ENCODE results near the gene TLCD5. TPM values are rescaled to one million over a fixed set of nuclear protein-coding genes. Genes with fewer than 3 reads are reported as not detected.

Gene TLCD5
- total RNA-seq = 10 to 100 TPM; 14.1 to 15.6 TPM
- long read RNA-seq, full-length matches to known transcripts = 24 of 30 reads
- long read RNA-seq, partial matches to known transcripts = 3 of 30 reads
- long read RNA-seq, other reads (novel, unspliced or antisense) = 3 of 30 reads

DNA sequence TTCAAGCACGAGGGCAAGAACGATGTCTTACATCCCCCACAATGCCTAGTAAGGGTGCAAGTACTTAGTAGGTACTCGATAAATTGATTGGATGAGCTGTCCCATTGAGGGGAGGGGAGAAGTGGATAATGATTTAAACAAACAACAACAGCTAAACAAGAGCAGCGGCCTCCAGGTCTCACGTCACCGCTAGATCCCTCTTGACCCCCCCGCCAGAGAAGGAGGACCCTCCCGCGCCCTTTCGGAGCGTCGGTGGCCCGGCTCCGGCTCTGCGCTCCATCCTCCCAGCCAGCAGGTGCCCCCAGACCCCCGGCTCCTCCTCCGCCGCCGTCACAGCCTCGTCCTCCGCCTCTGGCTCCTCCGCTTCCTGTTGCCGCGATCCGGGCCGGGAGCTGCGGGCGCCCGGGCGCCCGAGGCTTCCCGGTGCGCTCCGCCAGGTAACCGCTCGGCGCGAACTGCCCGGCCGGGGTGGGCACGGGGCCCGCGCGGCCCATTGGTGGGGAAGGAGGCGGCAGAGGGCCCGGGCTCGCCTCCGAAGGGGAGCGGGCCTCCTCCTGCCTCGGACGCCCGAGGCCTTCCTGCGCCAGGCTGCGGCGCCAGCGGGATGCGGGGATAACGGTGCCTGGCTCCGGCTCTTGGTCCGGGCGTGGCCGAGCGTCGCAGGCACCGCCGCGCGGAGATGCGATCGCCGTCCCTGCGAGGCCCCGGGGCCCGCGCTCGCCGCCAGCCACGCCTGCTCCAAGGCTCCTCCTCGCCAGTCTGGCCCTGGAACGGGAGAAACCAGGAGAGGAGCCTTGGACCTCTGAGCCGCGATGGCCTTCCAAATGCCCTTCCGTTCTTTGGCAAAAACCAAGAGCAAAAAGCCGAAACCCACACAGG is at the start of gene TLCD5:
Gene TLCD5, plus strand, starts transcription at position 368 of the 879 bp plus-strand sequence. CDS start 2,143 bp downstream, outside the sequence.
- peak; percentile 85 to 90 for ATAC-seq
- intact Hi-C loops (cut with DNase I) = no loop called here
- peak; percentile 80 for DNase-seq

DNA sequence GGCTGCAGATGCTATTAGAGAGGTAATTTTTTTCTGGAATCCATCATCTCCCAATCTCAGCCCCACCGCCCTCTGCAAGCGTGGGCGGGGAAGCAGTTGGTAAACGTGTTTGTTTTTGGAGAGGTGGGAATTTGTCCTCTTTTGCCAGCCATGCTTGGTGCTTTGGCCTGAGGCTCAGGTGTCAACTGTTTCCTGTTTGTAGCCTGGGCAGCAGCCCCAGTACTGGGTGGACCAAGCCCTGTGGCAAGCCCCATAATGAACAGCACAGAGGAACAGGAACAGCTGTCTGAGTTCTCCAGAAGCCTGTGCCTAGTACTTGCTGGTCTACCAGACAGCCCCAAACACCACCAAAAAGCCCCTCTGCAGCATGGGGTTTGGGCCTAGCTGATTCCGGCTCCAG is 45.6 kb upstream of the TLCD5 start:
- intact Hi-C loops (cut with DNase I) = no loop called here

DNA sequence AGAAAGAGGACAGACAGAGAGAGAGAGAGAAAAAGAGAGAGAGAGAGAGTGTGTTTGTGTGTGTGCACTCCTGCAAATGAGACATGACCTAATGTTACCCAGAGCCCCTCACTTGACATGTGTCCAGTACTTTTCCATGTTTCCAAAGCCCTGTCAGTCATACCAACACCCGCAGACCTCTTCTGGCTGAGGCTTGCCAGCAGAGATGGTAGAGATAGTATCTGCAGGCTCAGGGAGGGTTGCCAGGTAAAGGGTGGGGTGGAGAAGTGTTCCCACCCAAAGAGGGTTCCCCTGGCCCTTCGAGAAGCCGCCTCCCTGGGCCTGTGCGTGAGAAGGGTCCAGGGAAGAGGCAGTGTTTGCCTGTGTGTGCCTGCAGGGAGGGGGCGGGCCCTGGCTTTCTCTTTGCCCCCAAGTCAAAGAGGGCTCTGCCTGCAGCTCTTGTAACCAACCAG is 44.5 kb upstream of the TLCD5 start:
- intact Hi-C loops (cut with DNase I) = no loop called here
- ATAC-seq (peak; percentile 75 to 76), DNase-seq (no peak)

More for the DNA sequence above, 45.6 kb upstream of the TLCD5 start:
- DNase-seq = no peak
- no peak for ATAC-seq

DNA sequence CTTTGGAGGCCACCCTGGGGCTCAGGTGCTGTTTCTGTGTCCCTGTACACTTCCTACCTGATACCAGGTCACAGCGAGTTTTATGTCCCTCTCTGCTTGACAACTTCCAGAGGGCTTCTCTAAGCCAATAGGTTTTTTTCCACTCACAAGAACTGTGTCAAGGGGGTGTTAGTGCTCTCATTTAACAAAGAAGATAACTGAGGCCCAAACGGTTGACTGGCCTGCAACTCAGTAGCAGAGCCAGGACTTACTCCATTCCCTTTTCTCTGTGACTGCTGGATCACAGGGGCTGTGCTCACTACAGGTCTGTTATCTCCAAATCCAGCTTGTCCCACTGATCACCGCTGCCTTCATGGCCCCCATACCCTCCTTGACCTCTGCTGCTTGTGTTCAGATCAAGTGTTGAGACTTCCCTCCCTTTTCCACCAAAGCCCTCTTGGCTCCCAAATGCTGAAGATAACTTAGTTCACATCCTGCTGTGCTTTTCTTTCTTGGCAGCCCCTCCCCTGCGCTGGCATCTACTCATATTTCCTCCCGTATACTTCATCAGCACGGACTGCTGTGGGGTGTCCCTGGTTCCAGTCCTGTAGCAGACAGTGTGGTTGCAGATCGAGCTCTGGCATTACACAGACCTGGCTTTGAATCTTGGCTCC is 43.8 kb upstream of the TLCD5 start:
- peak; percentile 45 for DNase-seq
- ATAC-seq = peak; percentile 58 to 70
- intact Hi-C loops (cut with DNase I) = no loop called here

- intact Hi-C loops (cut with DNase I) = no loop called here
- no peak for DNase-seq
- ATAC-seq = no peak
Measured at GRCh38 chr11:120283124-120283523, 42.0 kb upstream of the TLCD5 start.

- DNase-seq = no peak
- intact Hi-C loops (cut with DNase I) = no loop called here
- ATAC-seq = no peak
Measured at GRCh38 chr11:120284272-120284671, 40.8 kb upstream of the TLCD5 start.

- DNase-seq (no peak), ATAC-seq (no peak)
- intact Hi-C loops (cut with DNase I) = no loop called here
Measured at GRCh38 chr11:120285256-120285655, 39.8 kb upstream of the TLCD5 start.

DNA sequence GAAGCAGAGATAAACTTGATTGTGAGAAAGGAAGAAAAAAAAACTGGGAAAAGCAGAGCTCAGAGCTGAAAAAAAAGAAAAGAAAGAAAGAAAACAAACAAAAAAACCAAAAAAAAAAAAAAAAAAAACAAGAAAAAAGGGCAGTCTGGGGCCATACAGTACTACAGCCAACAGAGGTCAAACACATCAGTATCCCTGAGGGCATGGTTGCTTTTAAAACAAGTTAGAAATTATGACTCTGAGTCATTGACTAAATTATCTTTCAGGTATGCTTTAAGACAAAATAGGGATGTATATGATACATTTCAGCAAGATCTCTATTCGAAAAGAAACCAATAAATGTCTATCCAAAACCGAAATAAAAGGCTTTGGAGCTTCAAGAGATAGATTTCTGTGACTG is 37.1 kb upstream of the TLCD5 start:
- DNase-seq (no peak), ATAC-seq (no peak)
- intact Hi-C loops (cut with DNase I) = no loop called here

- intact Hi-C loops (cut with DNase I) = no loop called here
- DNase-seq (no peak), ATAC-seq (no peak)
Measured at GRCh38 chr11:120289426-120289825, 35.7 kb upstream of the TLCD5 start.

DNA sequence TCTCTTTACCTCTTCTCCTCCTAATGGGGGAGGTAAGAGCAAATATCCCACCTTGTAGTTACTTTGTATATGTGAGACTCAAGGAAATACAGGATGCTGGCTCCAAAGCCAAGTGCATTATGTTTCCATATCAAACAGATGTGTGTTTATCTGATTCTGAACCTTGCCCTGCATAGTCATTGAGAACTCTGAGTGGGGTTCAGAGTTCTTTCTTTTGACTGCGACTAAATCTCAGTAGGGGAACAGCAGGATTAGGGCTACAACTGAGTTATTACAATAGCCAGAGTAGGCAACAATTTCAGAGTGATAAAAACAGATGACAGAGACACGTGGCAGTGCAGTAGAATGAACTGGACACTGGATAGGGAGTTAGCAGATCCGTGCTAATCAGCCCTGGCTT is 34.1 kb upstream of the TLCD5 start:
- no peak for DNase-seq
- no peak for ATAC-seq
- intact Hi-C loops (cut with DNase I) = no loop called here

DNA sequence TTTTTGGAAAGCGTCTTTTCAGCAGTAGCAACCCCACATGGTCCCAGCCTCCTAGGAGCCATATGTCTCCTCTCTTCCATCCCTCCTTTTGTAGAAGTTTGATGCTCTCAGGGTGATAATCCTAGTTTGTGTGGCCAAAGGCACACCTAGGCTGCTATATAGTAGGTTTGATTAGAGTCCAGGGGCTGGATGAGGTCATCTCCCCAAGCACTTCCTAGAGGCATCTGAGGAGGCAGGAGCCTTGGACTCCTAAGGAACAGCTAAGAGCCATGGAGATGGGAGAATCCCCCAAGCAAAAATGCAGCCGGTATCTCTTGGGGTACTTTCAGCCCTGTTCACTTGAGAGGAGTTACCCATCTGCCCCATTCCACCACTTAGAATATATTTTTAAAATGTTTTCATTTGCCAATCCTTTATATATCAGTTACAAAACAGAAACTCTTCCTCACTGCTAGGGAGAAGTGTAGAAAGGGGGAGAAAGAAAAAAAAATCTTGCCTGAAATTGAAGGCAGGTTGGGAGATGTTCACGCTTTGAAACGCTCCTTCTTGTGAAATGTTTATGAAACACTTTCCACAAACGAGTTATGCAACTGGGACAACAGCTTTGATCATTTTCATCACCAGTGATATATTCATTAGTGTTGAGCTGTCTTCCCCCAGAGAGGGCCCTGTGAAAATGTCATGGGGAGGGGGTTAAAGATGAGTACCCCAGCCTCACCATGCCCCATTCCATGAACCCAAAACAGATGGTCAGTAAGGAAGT is 31.9 kb upstream of the TLCD5 start:
- DNase-seq = no peak

DNA sequence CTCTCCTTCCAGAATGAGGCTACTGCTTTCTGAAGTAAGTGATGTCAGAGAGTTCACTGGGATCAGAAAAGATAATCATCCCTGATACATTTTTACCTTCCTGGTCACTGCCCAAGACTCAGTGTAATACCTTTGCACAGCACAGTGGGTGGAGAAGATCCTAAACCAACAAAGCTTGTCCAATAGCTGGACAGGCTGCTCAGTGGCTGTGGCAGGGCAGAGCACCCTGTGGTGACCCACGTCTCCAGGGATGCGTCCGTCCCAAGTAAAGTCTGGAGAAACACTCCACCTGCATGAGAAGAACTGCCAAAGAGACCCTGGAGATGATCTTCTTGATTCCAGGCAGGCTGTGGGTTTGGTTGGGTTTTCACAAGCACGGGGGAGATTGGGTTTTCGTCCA is 31.0 kb upstream of the TLCD5 start:
- DNase-seq (no peak), ATAC-seq (no peak)
- intact Hi-C loops (cut with DNase I) = no loop called here

More for the DNA sequence above, 31.9 kb upstream of the TLCD5 start:
- no peak for ATAC-seq
- intact Hi-C loops (cut with DNase I) = no loop called here

DNA sequence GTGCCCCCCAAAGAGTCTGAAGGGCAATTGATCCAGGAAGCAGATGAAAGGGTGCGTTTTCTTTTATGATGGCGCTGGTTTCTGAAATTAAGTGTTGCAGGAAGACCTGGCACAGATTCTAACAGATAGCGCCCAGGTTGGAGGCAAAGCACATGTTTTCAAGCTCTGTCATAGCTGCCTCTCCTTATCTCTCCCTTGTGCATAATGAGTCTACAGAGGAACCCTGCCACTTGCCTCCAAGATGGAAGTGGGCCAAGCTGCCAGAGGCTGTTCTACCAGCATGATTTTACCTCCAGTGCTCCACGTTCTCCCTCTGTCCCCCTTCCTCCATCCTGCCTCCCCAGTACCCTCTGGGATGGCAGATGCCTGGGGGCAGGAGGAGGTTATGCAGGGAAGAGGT is 30.0 kb upstream of the TLCD5 start:
- intact Hi-C loops (cut with DNase I) = no loop called here
- peak; percentile 35 for DNase-seq
- peak; percentile 39 to 75 for ATAC-seq

GRCh38 chr11:120296554-120296953 is 28.5 kb upstream of the TLCD5 start:
- intact Hi-C loops (cut with DNase I) = no loop called here
- ATAC-seq (no peak), DNase-seq (no peak)

- no peak for ATAC-seq
- intact Hi-C loops (cut with DNase I) = no loop called here
- no peak for DNase-seq
Measured at GRCh38 chr11:120298461-120298860, 26.6 kb upstream of the TLCD5 start.

- intact Hi-C loops (cut with DNase I) = loop anchor here in 1 of 2 donors (1.0 to 2.0 kb wide), 2 partner anchors 67 to 131 kb away; no protein-coding TSS in a partner anchor
- no peak for DNase-seq
- ATAC-seq = no peak
Measured at GRCh38 chr11:120302001-120302805, 22.9 kb upstream of the TLCD5 start.

GRCh38 chr11:120303004-120303637 is 22.0 kb upstream of the TLCD5 start:
- DNase-seq (peak; percentile 77), ATAC-seq (peak; percentile 74)
- intact Hi-C loops (cut with DNase I) = loop anchor here in 1 of 2 donors (2.0 kb wide), 1 partner anchor 132 kb away; no protein-coding TSS in a partner anchor

- ATAC-seq (no peak), DNase-seq (no peak)
- intact Hi-C loops (cut with DNase I) = loop anchor here in 1 of 2 donors (2.0 kb wide), 1 partner anchor 134 kb away; no protein-coding TSS in a partner anchor
Measured at GRCh38 chr11:120304526-120304925, 20.6 kb upstream of the TLCD5 start.

All from left cardiac atrium (tissue), 4 donors.